ENCODE measurements around the gene ANO10. TPM values are rescaled to one million over a fixed set of nuclear protein-coding genes. Genes with fewer than 3 reads are reported as not detected.

The ANO10 gene
- total and polyA plus RNA-seq, 4 donors = 33.7 to 44.2 (median 38.3) TPM

- WGBS (ENCODE audit: insufficient coverage) = 100% methylated on average over 1 of the region's 1 CpG
- DNase-seq (ENCODE audit: low read depth in 4 of 6, low spot score in 6 of 6) = no peak
- no peaks in the 10 kb centered on the region for H3K27me3 ChIP-seq (ENCODE audit: control insufficient read depth, insufficient read depth, low read length)
These were observed 7.9 kb upstream of the ANO10 start for GRCh38 chr3:43629741-43630140.

GRCh38 chr3:43629257-43629656 lies 7.4 kb upstream of the ANO10 start:
- H3K27ac ChIP-seq (ENCODE audit: low read depth, low read length) = no peak overlapping the region
- no peaks in the 10 kb centered on the region for H3K27me3 ChIP-seq (ENCODE audit: control insufficient read depth, insufficient read depth, low read length)
- no peaks in the 10 kb centered on the region for H3K4me1 ChIP-seq (ENCODE audit: control insufficient read depth, insufficient read depth, low read length)
- H3K9me3 ChIP-seq (ENCODE audit: control insufficient read depth, insufficient read depth, low read length) = no peaks in the 10 kb centered on the region
- peak in 1 of 6 donors; percentile 25 for DNase-seq (ENCODE audit: low read depth in 4 of 6, low spot score in 6 of 6)
- H3K4me3 ChIP-seq (ENCODE audit: low read depth, low read length) = no peak overlapping the region
- H3K36me3 ChIP-seq (ENCODE audit: control insufficient read depth, insufficient read depth, low read length) = no peaks in the 10 kb centered on the region

More at GRCh38 chr3:43629741-43630140, 7.9 kb upstream of the ANO10 start:
- Histone ChIP-seq H3K4me1 (ENCODE audit: control insufficient read depth, insufficient read depth, low read length) (no peaks in the 10 kb centered on the region), H3K9me3 (ENCODE audit: control insufficient read depth, insufficient read depth, low read length) (no peaks in the 10 kb centered on the region), H3K4me3 (ENCODE audit: low read depth, low read length) (no peak overlapping the region), H3K36me3 (ENCODE audit: control insufficient read depth, insufficient read depth, low read length) (no peaks in the 10 kb centered on the region), H3K27ac (ENCODE audit: low read depth, low read length) (no peak overlapping the region)

- no peak overlapping the region for H3K27ac ChIP-seq (ENCODE audit: low read depth, low read length)
- no peak for DNase-seq (ENCODE audit: low read depth in 4 of 6, low spot score in 6 of 6)
- no peaks in the 10 kb centered on the region for H3K27me3 ChIP-seq (ENCODE audit: control insufficient read depth, insufficient read depth, low read length)
- no peak overlapping the region for H3K4me3 ChIP-seq (ENCODE audit: low read depth, low read length)
- peaks cover 7% of the 10 kb centered on the region for H3K4me1 ChIP-seq (ENCODE audit: control insufficient read depth, insufficient read depth, low read length)
- H3K36me3 ChIP-seq (ENCODE audit: control insufficient read depth, insufficient read depth, low read length) = no peaks in the 10 kb centered on the region
- WGBS (ENCODE audit: insufficient coverage) = no CpG with 5 or more reads among the region's 2 CpGs
- no peaks in the 10 kb centered on the region for H3K9me3 ChIP-seq (ENCODE audit: control insufficient read depth, insufficient read depth, low read length)
These were observed 5.5 kb upstream of the ANO10 start for GRCh38 chr3:43627360-43627759.

- H3K27me3 ChIP-seq (ENCODE audit: control insufficient read depth, insufficient read depth, low read length) = no peaks in the 10 kb centered on the region
These were observed 3.0 kb upstream of the ANO10 start for GRCh38 chr3:43624619-43625305.

GRCh38 chr3:43620831-43621655 lies 768 bp downstream of the ANO10 start:
- Histone ChIP-seq H3K9me3 (ENCODE audit: control insufficient read depth, insufficient read depth, low read length) (no peaks in the 10 kb centered on the region), H3K4me1 (ENCODE audit: control insufficient read depth, insufficient read depth, low read length) (peaks cover 8% of the 10 kb centered on the region), H3K27ac (ENCODE audit: low read depth, low read length) (peak overlapping the region; percentile 78), H3K27me3 (ENCODE audit: control insufficient read depth, insufficient read depth, low read length) (no peaks in the 10 kb centered on the region), H3K4me3 (ENCODE audit: low read depth, low read length) (peak overlapping the region; percentile 77), H3K36me3 (ENCODE audit: control insufficient read depth, insufficient read depth, low read length) (no peaks in the 10 kb centered on the region)
- peak in 5 of 6 donors; percentile 19 to 61 (median 26) for DNase-seq (ENCODE audit: low read depth in 4 of 6, low spot score in 6 of 6)
- WGBS (ENCODE audit: insufficient coverage) = 5% methylated on average over 20 of the region's 24 CpGs

More at GRCh38 chr3:43624619-43625305, 3.0 kb upstream of the ANO10 start:
- WGBS (ENCODE audit: insufficient coverage) = 86% methylated on average over 1 of the region's 6 CpGs
- no peak overlapping the region for H3K27ac ChIP-seq (ENCODE audit: low read depth, low read length)
- H3K4me3 ChIP-seq (ENCODE audit: low read depth, low read length) = no peak overlapping the region
- no peak for DNase-seq (ENCODE audit: low read depth in 4 of 6, low spot score in 6 of 6)
- no peaks in the 10 kb centered on the region for H3K36me3 ChIP-seq (ENCODE audit: control insufficient read depth, insufficient read depth, low read length)
- H3K4me1 ChIP-seq (ENCODE audit: control insufficient read depth, insufficient read depth, low read length) = peaks cover 8% of the 10 kb centered on the region
- no peaks in the 10 kb centered on the region for H3K9me3 ChIP-seq (ENCODE audit: control insufficient read depth, insufficient read depth, low read length)

- no peaks in the 10 kb centered on the region for H3K36me3 ChIP-seq (ENCODE audit: control insufficient read depth, insufficient read depth, low read length)
- no peak for DNase-seq (ENCODE audit: low read depth in 4 of 6, low spot score in 6 of 6)
- H3K4me1 ChIP-seq (ENCODE audit: control insufficient read depth, insufficient read depth, low read length) = peaks cover 8% of the 10 kb centered on the region
- no peaks in the 10 kb centered on the region for H3K27me3 ChIP-seq (ENCODE audit: control insufficient read depth, insufficient read depth, low read length)
- H3K9me3 ChIP-seq (ENCODE audit: control insufficient read depth, insufficient read depth, low read length) = no peaks in the 10 kb centered on the region
- 83% methylated on average over 3 of the region's 5 CpGs for WGBS (ENCODE audit: insufficient coverage)
- no peak overlapping the region for H3K27ac ChIP-seq (ENCODE audit: low read depth, low read length)
- no peak overlapping the region for H3K4me3 ChIP-seq (ENCODE audit: low read depth, low read length)
These were observed 2.2 kb downstream of the ANO10 start for GRCh38 chr3:43619588-43619987.

GRCh38 chr3:43618142-43618541 lies 3.7 kb downstream of the ANO10 start:
- DNase-seq (ENCODE audit: low read depth in 4 of 6, low spot score in 6 of 6) = no peak
- Histone ChIP-seq H3K4me3 (ENCODE audit: low read depth, low read length) (no peak overlapping the region), H3K27me3 (ENCODE audit: control insufficient read depth, insufficient read depth, low read length) (no peaks in the 10 kb centered on the region), H3K27ac (ENCODE audit: low read depth, low read length) (no peak overlapping the region), H3K36me3 (ENCODE audit: control insufficient read depth, insufficient read depth, low read length) (no peaks in the 10 kb centered on the region), H3K9me3 (ENCODE audit: control insufficient read depth, insufficient read depth, low read length) (no peaks in the 10 kb centered on the region), H3K4me1 (ENCODE audit: control insufficient read depth, insufficient read depth, low read length) (peaks cover 8% of the 10 kb centered on the region)
- WGBS (ENCODE audit: insufficient coverage) = no CpG with 5 or more reads among the region's 1 CpG

- Histone ChIP-seq H3K9me3 (ENCODE audit: control insufficient read depth, insufficient read depth, low read length) (no peaks in the 10 kb centered on the region), H3K27ac (ENCODE audit: low read depth, low read length) (no peak overlapping the region), H3K4me3 (ENCODE audit: low read depth, low read length) (no peak overlapping the region), H3K4me1 (ENCODE audit: control insufficient read depth, insufficient read depth, low read length) (no peaks in the 10 kb centered on the region), H3K36me3 (ENCODE audit: control insufficient read depth, insufficient read depth, low read length) (no peaks in the 10 kb centered on the region), H3K27me3 (ENCODE audit: control insufficient read depth, insufficient read depth, low read length) (no peaks in the 10 kb centered on the region)
- WGBS (ENCODE audit: insufficient coverage) = 85% methylated on average over 3 of the region's 5 CpGs
- no peak for DNase-seq (ENCODE audit: low read depth in 4 of 6, low spot score in 6 of 6)
These were observed 5.8 kb downstream of the ANO10 start for GRCh38 chr3:43616034-43616433.

- no CpG with 5 or more reads among the region's 1 CpG for whole genome bisulfite sequencing (ENCODE audit: insufficient coverage)
- H3K27me3 ChIP-seq (ENCODE audit: control insufficient read depth, insufficient read depth, low read length) = no peaks in the 10 kb centered on the region
- no peak overlapping the region for H3K4me3 ChIP-seq (ENCODE audit: low read depth, low read length)
- no peaks in the 10 kb centered on the region for H3K4me1 ChIP-seq (ENCODE audit: control insufficient read depth, insufficient read depth, low read length)
- DNase-seq (ENCODE audit: low read depth in 4 of 6, low spot score in 6 of 6) = no peak
- H3K27ac ChIP-seq (ENCODE audit: low read depth, low read length) = no peak overlapping the region
- no peaks in the 10 kb centered on the region for H3K36me3 ChIP-seq (ENCODE audit: control insufficient read depth, insufficient read depth, low read length)
- H3K9me3 ChIP-seq (ENCODE audit: control insufficient read depth, insufficient read depth, low read length) = no peaks in the 10 kb centered on the region
These were observed 6.7 kb downstream of the ANO10 start for GRCh38 chr3:43615133-43615532.

- DNase-seq (ENCODE audit: low read depth in 4 of 6, low spot score in 6 of 6) = no peak
- Histone ChIP-seq H3K27ac (ENCODE audit: low read depth, low read length) (no peak overlapping the region), H3K9me3 (ENCODE audit: control insufficient read depth, insufficient read depth, low read length) (no peaks in the 10 kb centered on the region), H3K36me3 (ENCODE audit: control insufficient read depth, insufficient read depth, low read length) (no peaks in the 10 kb centered on the region), H3K4me1 (ENCODE audit: control insufficient read depth, insufficient read depth, low read length) (no peaks in the 10 kb centered on the region), H3K4me3 (ENCODE audit: low read depth, low read length) (no peak overlapping the region), H3K27me3 (ENCODE audit: control insufficient read depth, insufficient read depth, low read length) (no peaks in the 10 kb centered on the region)
- no CpG with 5 or more reads among the region's 5 CpGs for WGBS (ENCODE audit: insufficient coverage)
These were observed 7.8 kb downstream of the ANO10 start for GRCh38 chr3:43613976-43614375.

All from spinal cord (tissue), 10 donors.